ENCODE results near the gene PCDHA11. TPM values are rescaled to one million over a fixed set of nuclear protein-coding genes. Genes with fewer than 3 reads are reported as not detected.

Gene PCDHA11
- total and polyA plus RNA-seq, 8 donors, result 0.34 to 1.6 (median 0.96) TPM

GRCh38 chr5:140883927-140884697 is 15.4 kb downstream of the PCDHA11 start:
- H3K36me3 ChIP-seq, result no peaks in the 10 kb centered on the region
- ATAC-seq (no peak), FAIRE-seq (no peak), DNase-seq (peak in 1 of 6 donors; percentile 41)
- no peaks in the 10 kb centered on the region for H3K4me1 ChIP-seq
- no peak overlapping the region for H3K27ac ChIP-seq
- 27 to 31% methylated on average over 71 to 79 of the region's 79 CpGs for WGBS, 2 donors
- intact Hi-C loops (cut with DNase I), result no loop called here
- H3K27me3 ChIP-seq, result no peaks in the 10 kb centered on the region
- no peak for TF ChIP-seq CTCF (IDR thresholded peaks at IDR 0.05)
- no peak overlapping the region for H3K4me3 ChIP-seq
- H3K9me3 ChIP-seq, result peaks cover 0 to 2% (median 0%) of the 10 kb centered on the region in 4 donors

GRCh38 chr5:140916325-140916724 is 47.6 kb downstream of the PCDHA11 start:
- intact Hi-C loops (cut with DNase I), result no loop called here
- Histone ChIP-seq H3K4me1 (no peaks in the 10 kb centered on the region), H3K36me3 (no peaks in the 10 kb centered on the region), H3K4me3 (no peak overlapping the region), H3K9me3 (no peaks in the 10 kb centered on the region), H3K27ac (no peak overlapping the region), H3K27me3 (no peaks in the 10 kb centered on the region)
- FAIRE-seq (no peak), DNase-seq (no peak), ATAC-seq (no peak)
- TF ChIP-seq CTCF (IDR thresholded peaks at IDR 0.05), result no peak
- 68 to 76% methylated on average over 1 of the region's 1 CpG for WGBS, 2 donors

Other genes starting within 250 kb of the PCDHA11 start
- gene CD14, start 235.8 kb upstream of the PCDHA11 start, total RNA-seq, result 10 to 100 TPM in 3 of 6 donors, 1 to 10 TPM in 3; 4.3 to 45.8 (median 16.1) TPM
- gene CD14, start 235.8 kb upstream of the PCDHA11 start, polyA plus RNA-seq, result 10 to 100 TPM; 11.8 to 17.6 TPM
- gene TMCO6, start 229.5 kb upstream of the PCDHA11 start, total RNA-seq, result 10 to 100 TPM in 1 of 6 donors, 1 to 10 TPM in 5; 5.5 to 12.3 (median 8.0) TPM
- gene TMCO6, start 229.5 kb upstream of the PCDHA11 start, polyA plus RNA-seq, result 10 to 100 TPM; 17.2 to 19.7 TPM
- gene NDUFA2, start 221.3 kb upstream of the PCDHA11 start, total RNA-seq, result 10 to 100 TPM; 20.7 to 31.9 (median 24.2) TPM
- gene NDUFA2, start 221.3 kb upstream of the PCDHA11 start, polyA plus RNA-seq, result 100 to 1,000 TPM; 106 to 125 TPM
- 10 to 100 TPM; 25.1 to 43.5 (median 28.1) TPM for gene IK, start 221.1 kb upstream of the PCDHA11 start, total RNA-seq
- gene IK, start 221.1 kb upstream of the PCDHA11 start, polyA plus RNA-seq, result 10 to 100 TPM; 31.2 to 53.4 TPM
- 10 to 100 TPM; 10.2 to 14.1 (median 11.9) TPM for gene WDR55, start 204.1 kb upstream of the PCDHA11 start, total RNA-seq
- gene WDR55, start 204.1 kb upstream of the PCDHA11 start, polyA plus RNA-seq, result 10 to 100 TPM; 17.1 to 19.2 TPM
- 1 to 10 TPM in 1 of 6 donors, under 1 TPM in 5; 0.37 to 1.0 (median 0.56) TPM for gene DND1, start 195.4 kb upstream of the PCDHA11 start, total RNA-seq
- 1 to 10 TPM; 3.5 to 3.8 TPM for gene DND1, start 195.4 kb upstream of the PCDHA11 start, polyA plus RNA-seq
- 10 to 100 TPM; 24.7 to 34.7 (median 30.1) TPM for gene HARS1, start 177.6 kb upstream of the PCDHA11 start, total RNA-seq
- gene HARS1, start 177.6 kb upstream of the PCDHA11 start, polyA plus RNA-seq, result 10 to 100 TPM; 46.8 to 47.8 TPM
- gene HARS2, start 177.5 kb upstream of the PCDHA11 start, total RNA-seq, result 10 to 100 TPM in 1 of 6 donors, 1 to 10 TPM in 5; 5.9 to 15.9 (median 8.6) TPM
- gene HARS2, start 177.5 kb upstream of the PCDHA11 start, polyA plus RNA-seq, result 10 to 100 TPM; 12.4 to 23.6 TPM
- gene ZMAT2, start 168.5 kb upstream of the PCDHA11 start, total RNA-seq, result 10 to 100 TPM; 10.5 to 28.0 (median 15.8) TPM
- gene ZMAT2, start 168.5 kb upstream of the PCDHA11 start, polyA plus RNA-seq, result 10 to 100 TPM; 21.2 to 42.9 TPM
- gene PCDHA1, start 82.8 kb upstream of the PCDHA11 start, total RNA-seq, result under 1 TPM in 4 of 6 donors, not detected in 2; 0.03 to 0.13 (median 0.09) TPM
- under 1 TPM; 0.04 to 0.47 TPM for gene PCDHA1, start 82.8 kb upstream of the PCDHA11 start, polyA plus RNA-seq
- gene PCDHA2, start 74.1 kb upstream of the PCDHA11 start, total RNA-seq, result under 1 TPM in 5 of 6 donors, not detected in 1; 0.08 to 0.31 (median 0.12) TPM
- under 1 TPM; 0.19 to 0.40 TPM for gene PCDHA2, start 74.1 kb upstream of the PCDHA11 start, polyA plus RNA-seq
- under 1 TPM; 0.24 to 0.79 (median 0.50) TPM for gene PCDHA3, start 67.9 kb upstream of the PCDHA11 start, total RNA-seq
- 1 to 10 TPM in 1 of 2 donors, under 1 TPM in 1; 0.27 to 1.2 TPM for gene PCDHA3, start 67.9 kb upstream of the PCDHA11 start, polyA plus RNA-seq
- gene PCDHA4, start 61.9 kb upstream of the PCDHA11 start, total RNA-seq, result 1 to 10 TPM in 4 of 6 donors, under 1 TPM in 2; 0.74 to 3.1 (median 1.5) TPM
- under 1 TPM; 0.53 to 0.70 TPM for gene PCDHA4, start 61.9 kb upstream of the PCDHA11 start, polyA plus RNA-seq
- gene PCDHA5, start 47.3 kb upstream of the PCDHA11 start, total RNA-seq, result under 1 TPM; 0.24 to 0.92 (median 0.48) TPM
- gene PCDHA5, start 47.3 kb upstream of the PCDHA11 start, polyA plus RNA-seq, result under 1 TPM; 0.80 to 0.96 TPM
- gene PCDHA6, start 41.0 kb upstream of the PCDHA11 start, total RNA-seq, result 1 to 10 TPM in 4 of 6 donors, under 1 TPM in 2; 0.31 to 1.7 (median 1.1) TPM
- gene PCDHA6, start 41.0 kb upstream of the PCDHA11 start, polyA plus RNA-seq, result 1 to 10 TPM in 1 of 2 donors, under 1 TPM in 1; 0.42 to 1.6 TPM
- gene PCDHA7, start 34.7 kb upstream of the PCDHA11 start, total RNA-seq, result under 1 TPM; 0.19 to 0.84 (median 0.44) TPM
- under 1 TPM; 0.49 to 0.96 TPM for gene PCDHA7, start 34.7 kb upstream of the PCDHA11 start, polyA plus RNA-seq
- under 1 TPM; 0.08 to 0.76 (median 0.41) TPM for gene PCDHA8, start 27.8 kb upstream of the PCDHA11 start, total RNA-seq
- under 1 TPM; 0.30 to 0.40 TPM for gene PCDHA8, start 27.8 kb upstream of the PCDHA11 start, polyA plus RNA-seq
- gene PCDHA9, start 20.6 kb upstream of the PCDHA11 start, total RNA-seq, result under 1 TPM; 0.12 to 0.55 (median 0.23) TPM
- under 1 TPM in 1 of 2 donors, not detected in 1; 0.19 TPM for gene PCDHA9, start 20.6 kb upstream of the PCDHA11 start, polyA plus RNA-seq
- gene PCDHA10, start 13.1 kb upstream of the PCDHA11 start, total RNA-seq, result 1 to 10 TPM; 1.4 to 6.7 (median 3.1) TPM
- gene PCDHA10, start 13.1 kb upstream of the PCDHA11 start, polyA plus RNA-seq, result under 1 TPM; 0.16 to 0.34 TPM
- 1 to 10 TPM in 4 of 6 donors, under 1 TPM in 2; 0.75 to 1.5 (median 1.3) TPM for gene PCDHA12, start 6.4 kb downstream of the PCDHA11 start, total RNA-seq
- gene PCDHA12, start 6.4 kb downstream of the PCDHA11 start, polyA plus RNA-seq, result under 1 TPM; 0.42 to 0.54 TPM
- 1 to 10 TPM in 3 of 6 donors, under 1 TPM in 3; 0.63 to 2.0 (median 1.2) TPM for gene PCDHA13, start 13.2 kb downstream of the PCDHA11 start, total RNA-seq
- under 1 TPM; 0.27 to 0.35 TPM for gene PCDHA13, start 13.2 kb downstream of the PCDHA11 start, polyA plus RNA-seq
- gene PCDHAC1, start 57.3 kb downstream of the PCDHA11 start, total RNA-seq, result 1 to 10 TPM in 5 of 6 donors, under 1 TPM in 1; 0.98 to 2.0 (median 1.6) TPM
- gene PCDHAC1, start 57.3 kb downstream of the PCDHA11 start, polyA plus RNA-seq, result under 1 TPM; 0.34 to 0.80 TPM
- 1 to 10 TPM in 1 of 6 donors, under 1 TPM in 5; 0.37 to 1.1 (median 0.68) TPM for gene PCDHAC2, start 97.5 kb downstream of the PCDHA11 start, total RNA-seq
- gene PCDHAC2, start 97.5 kb downstream of the PCDHA11 start, polyA plus RNA-seq, result under 1 TPM; 0.08 to 0.73 TPM
- gene PCDHB1, start 182.4 kb downstream of the PCDHA11 start, total RNA-seq, result under 1 TPM; 0.09 to 0.35 (median 0.14) TPM
- under 1 TPM; 0.02 to 0.08 TPM for gene PCDHB1, start 182.4 kb downstream of the PCDHA11 start, polyA plus RNA-seq
- 1 to 10 TPM in 2 of 6 donors, under 1 TPM in 4; 0.56 to 2.2 (median 0.62) TPM for gene PCDHB2, start 225.7 kb downstream of the PCDHA11 start, total RNA-seq
- under 1 TPM; 0.23 to 0.70 TPM for gene PCDHB2, start 225.7 kb downstream of the PCDHA11 start, polyA plus RNA-seq
- gene PCDHB3, start 231.5 kb downstream of the PCDHA11 start, total RNA-seq, result 1 to 10 TPM in 3 of 6 donors, under 1 TPM in 3; 0.41 to 2.2 (median 1.0) TPM
- gene PCDHB3, start 231.5 kb downstream of the PCDHA11 start, polyA plus RNA-seq, result 1 to 10 TPM in 1 of 2 donors, under 1 TPM in 1; 0.42 to 1.4 TPM

Data from pancreas (tissue), 10 donors.